SK-N-MC (cell line): Measurements from ENCODE around the gene RGS9.
"Not testable (repeated sequence)": the region's sequence is repeated elsewhere in the genome, so short reads cannot be mapped to it uniquely, and the experiment has no call there.

Experiments
- DNase-seq: peaks from one replicate; pipeline ENCODE4 v3.0.0-alpha.2; 2011; ENCODE audit warnings: low read depth, low spot score
- H3K27ac ChIP-seq: fragments of 200-600 bp; sonication (generic); 2 replicates; pipeline ENCODE4 v1.5.1; 2016; ENCODE audit warnings: mixed run types
- H3K36me3 ChIP-seq: fragments of 200-600 bp; sonication (generic); 2 replicates; pipeline ENCODE4 v1.6.1; 2017; ENCODE audit warnings: antibody characterized with exemption, low read length, mixed read lengths; ENCODE audit not compliant: insufficient read depth
- H3K4me3 ChIP-seq: fragments of 200-600 bp; sonication (generic); 2 replicates; pipeline ENCODE4 v1.5.1; 2016
- H3K9ac ChIP-seq: fragments of 200-600 bp; sonication (generic); 2 replicates; pipeline ENCODE4 v1.8.0; 2017; ENCODE audit warnings: mixed run types, mixed read lengths; ENCODE audit not compliant: insufficient read length
- H3K9me3 ChIP-seq: fragments of 200-600 bp; sonication (generic); 2 replicates; pipeline ENCODE4 v1.6.1; 2017; ENCODE audit warnings: low read depth, mild to moderate bottlenecking, antibody characterized with exemption, low read length, moderate library complexity, mixed read lengths
- EZH2 ChIP-seq: fragments of 200-600 bp; sonication (generic); IDR thresholded peaks from one replicate; pipeline ENCODE4 v1.6.1; 2017; ENCODE audit warnings: antibody characterized with exemption
- FOXP2 ChIP-seq: optimal IDR thresholded peaks from 2 replicates; pipeline ENCODE3; 2011; ENCODE audit warnings: mild to moderate bottlenecking, moderate library complexity; ENCODE audit not compliant: insufficient read depth; ENCODE audit errors: extremely low read length, control extremely low read depth
- POLR2AphosphoS5 ChIP-seq: IDR thresholded peaks from 2 replicates; pipeline ENCODE4 v1.6.1; 2012; ENCODE audit warnings: mild to moderate bottlenecking, low read depth, low read length, borderline replicate concordance

RGS9 gene

GRCh38 chr17:65173284-65173793 is 36.2 kb downstream of the RGS9 start:
- no peak for DNase-seq
- Histone ChIP-seq H3K9ac (no peak overlapping the region), H3K36me3 (no peaks in the 10 kb centered on the region), H3K4me3 (no peak overlapping the region), H3K27ac (no peak overlapping the region), H3K9me3 (no peaks in the 10 kb centered on the region)
- TF ChIP-seq FOXP2: no peak
- no peak for TF ChIP-seq POLR2AphosphoS5
- no peak for TF ChIP-seq EZH2

- no peak for TF ChIP-seq POLR2AphosphoS5
- TF ChIP-seq FOXP2: no peak
- no peak for TF ChIP-seq EZH2
- Histone ChIP-seq H3K4me3 (no peak overlapping the region), H3K9ac (no peak overlapping the region), H3K9me3 (no peaks in the 10 kb centered on the region), H3K27ac (no peak overlapping the region), H3K36me3 (no peaks in the 10 kb centered on the region)
- DNase-seq: no peak
Observed at GRCh38 chr17:65173976-65174683, 37.0 kb downstream of the RGS9 start.

GRCh38 chr17:65174974-65175373 is 37.8 kb downstream of the RGS9 start:
- no peaks in the 10 kb centered on the region for H3K36me3 ChIP-seq
- DNase-seq: no peak

GRCh38 chr17:65175952-65176351 is 38.8 kb downstream of the RGS9 start:
- Histone ChIP-seq H3K9ac (no peak overlapping the region), H3K27ac (no peak overlapping the region), H3K4me3 (no peak overlapping the region), H3K36me3 (no peaks in the 10 kb centered on the region), H3K9me3 (no peaks in the 10 kb centered on the region)
- TF ChIP-seq EZH2 (no peak), FOXP2 (no peak), POLR2AphosphoS5 (no peak)
- DNase-seq: no peak

More at GRCh38 chr17:65174974-65175373, 37.8 kb downstream of the RGS9 start:
- Histone ChIP-seq H3K9ac (no peak overlapping the region), H3K4me3 (no peak overlapping the region), H3K9me3 (no peaks in the 10 kb centered on the region), H3K27ac (no peak overlapping the region)
- TF ChIP-seq FOXP2: no peak
- TF ChIP-seq POLR2AphosphoS5: no peak
- TF ChIP-seq EZH2: no peak

- Histone ChIP-seq H3K4me3 (no peak overlapping the region), H3K27ac (no peak overlapping the region), H3K9me3 (no peaks in the 10 kb centered on the region), H3K9ac (no peak overlapping the region), H3K36me3 (no peaks in the 10 kb centered on the region)
- no peak for TF ChIP-seq POLR2AphosphoS5
- no peak for DNase-seq
Observed at GRCh38 chr17:65176646-65177409, 39.7 kb downstream of the RGS9 start.

GRCh38 chr17:65177901-65178300 is 40.7 kb downstream of the RGS9 start:
- no peaks in the 10 kb centered on the region for H3K9me3 ChIP-seq
- no peak overlapping the region for H3K4me3 ChIP-seq
- no peak for TF ChIP-seq POLR2AphosphoS5
- no peak for TF ChIP-seq FOXP2
- no peak for TF ChIP-seq EZH2
- no peak overlapping the region for H3K27ac ChIP-seq
- no peaks in the 10 kb centered on the region for H3K36me3 ChIP-seq
- H3K9ac ChIP-seq: no peak overlapping the region
- DNase-seq: no peak

GRCh38 chr17:65180276-65180675 is 43.1 kb downstream of the RGS9 start:
- not testable (repeated sequence) for H3K36me3 ChIP-seq, H3K4me3 ChIP-seq, H3K9ac ChIP-seq, H3K27ac ChIP-seq, DNase-seq, H3K9me3 ChIP-seq

- H3K36me3 ChIP-seq, H3K9ac ChIP-seq, H3K9me3 ChIP-seq, H3K4me3 ChIP-seq, H3K27ac ChIP-seq, DNase-seq: not testable (repeated sequence)
Observed at GRCh38 chr17:65180752-65181236, 43.6 kb downstream of the RGS9 start.
